ENCODE data around the gene PLEKHJ1.

PLEKHJ1 gene

DNA sequence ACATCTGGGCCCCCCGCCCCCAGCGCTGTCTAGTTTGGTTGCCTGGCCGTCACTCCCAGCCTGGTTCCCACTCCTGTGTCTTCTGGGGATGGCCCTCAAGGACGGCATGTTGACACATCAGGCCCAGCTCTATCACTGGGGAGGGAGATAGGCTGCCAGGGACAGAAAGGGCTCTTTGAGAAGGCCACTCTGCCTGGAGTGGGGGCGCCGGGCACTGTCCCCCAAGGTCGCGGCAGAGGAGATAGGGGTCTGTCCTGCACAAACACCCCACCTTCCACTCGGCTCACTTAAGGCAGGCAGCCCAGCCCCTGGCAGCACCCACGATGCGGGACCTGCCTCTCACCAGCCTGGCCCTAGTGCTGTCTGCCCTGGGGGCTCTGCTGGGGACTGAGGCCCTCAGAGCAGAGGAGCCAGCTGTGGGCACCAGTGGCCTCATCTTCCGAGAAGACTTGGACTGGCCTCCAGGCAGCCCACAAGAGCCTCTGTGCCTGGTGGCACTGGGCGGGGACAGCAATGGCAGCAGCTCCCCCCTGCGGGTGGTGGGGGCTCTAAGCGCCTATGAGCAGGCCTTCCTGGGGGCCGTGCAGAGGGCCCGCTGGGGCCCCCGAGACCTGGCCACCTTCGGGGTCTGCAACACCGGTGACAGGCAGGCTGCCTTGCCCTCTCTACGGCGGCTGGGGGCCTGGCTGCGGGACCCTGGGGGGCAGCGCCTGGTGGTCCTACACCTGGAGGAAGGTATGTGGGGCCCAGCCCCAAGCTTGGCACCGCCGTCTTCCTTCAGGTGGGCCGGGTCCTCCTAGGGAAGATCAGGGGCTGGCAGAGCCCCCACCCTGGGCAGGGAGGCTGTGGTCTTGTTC, 13.1 kb upstream of the PLEKHJ1 start, which contains the start of gene AMH:
AMH (plus strand) TSS at position 314 of the 857 bp plus-strand sequence; CDS start at position 324, 10 bp downstream.
- no peak for DNase-seq (ENCODE audit: low read depth, low spot score)

DNA sequence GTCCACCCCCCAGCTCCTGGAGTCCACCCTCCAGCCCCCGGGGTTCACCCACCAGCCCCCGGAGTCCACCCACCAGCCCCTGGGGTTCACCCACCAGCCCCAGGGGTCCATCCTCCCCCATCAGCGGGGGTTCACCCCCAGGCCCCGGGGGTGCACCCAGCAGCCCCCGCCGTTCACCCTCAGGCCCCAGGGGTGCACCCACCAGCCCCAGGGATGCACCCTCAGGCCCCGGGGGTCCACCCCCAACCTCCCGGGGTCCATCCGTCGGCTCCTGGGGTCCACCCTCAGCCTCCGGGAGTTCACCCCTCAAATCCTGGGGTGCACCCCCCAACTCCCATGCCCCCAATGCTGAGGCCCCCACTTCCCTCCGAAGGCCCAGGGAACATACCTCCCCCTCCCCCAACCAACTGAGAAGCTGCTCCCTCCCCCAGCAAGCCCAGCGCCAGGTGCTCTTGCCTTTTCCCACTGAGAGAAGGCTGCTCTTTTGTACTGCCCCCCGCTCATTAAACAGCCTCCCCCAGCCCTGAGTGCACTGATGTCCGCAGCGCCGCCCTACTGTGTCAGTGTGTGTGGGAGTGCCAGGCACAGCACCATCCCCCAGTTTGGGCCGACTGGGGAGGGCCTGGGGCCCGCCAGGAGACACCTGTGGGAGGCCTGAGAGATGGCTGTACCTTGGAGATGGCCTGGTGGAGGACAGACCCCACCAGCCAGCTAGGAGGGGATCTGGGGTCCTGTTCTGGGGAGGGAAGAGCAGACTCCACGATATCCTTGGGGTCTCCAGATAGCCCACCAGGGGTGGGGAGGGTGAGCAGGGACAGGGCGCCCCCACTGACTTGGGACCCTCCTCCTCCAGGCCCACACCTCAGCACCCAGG, 12.2 kb upstream of the PLEKHJ1 start:
- no peak for DNase-seq (ENCODE audit: low read depth, low spot score)

DNA sequence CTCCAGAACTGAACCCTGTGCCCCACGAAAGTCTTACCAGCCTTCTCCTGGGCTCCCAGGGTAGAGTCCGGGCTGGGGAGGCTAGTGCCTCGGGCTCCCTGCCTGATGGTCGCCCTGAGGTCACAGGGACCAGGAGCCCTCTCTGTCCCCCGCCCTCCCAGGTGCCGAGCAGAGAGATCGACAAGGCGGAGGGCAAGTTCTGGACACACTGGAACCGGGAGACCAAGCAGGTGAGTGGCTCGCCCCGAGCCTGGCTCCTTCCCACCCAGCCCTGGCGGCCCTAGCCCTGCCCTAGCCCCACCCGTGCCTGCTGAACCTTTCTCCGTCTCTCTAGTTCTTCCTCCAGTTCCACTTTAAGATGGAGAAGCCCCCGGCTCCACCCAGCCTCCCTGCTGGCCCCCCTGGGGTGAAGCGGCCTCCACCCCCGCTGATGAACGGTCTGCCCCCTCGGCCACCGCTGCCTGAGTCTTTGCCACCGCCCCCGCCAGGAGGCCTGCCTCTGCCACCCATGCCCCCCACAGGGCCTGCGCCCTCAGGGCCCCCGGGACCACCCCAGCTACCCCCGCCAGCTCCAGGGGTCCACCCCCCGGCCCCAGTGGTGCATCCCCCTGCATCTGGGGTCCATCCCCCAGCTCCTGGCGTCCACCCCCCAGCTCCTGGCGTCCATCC, 11.4 kb upstream of the PLEKHJ1 start:
- DNase-seq (ENCODE audit: low read depth, low spot score): no peak

DNA sequence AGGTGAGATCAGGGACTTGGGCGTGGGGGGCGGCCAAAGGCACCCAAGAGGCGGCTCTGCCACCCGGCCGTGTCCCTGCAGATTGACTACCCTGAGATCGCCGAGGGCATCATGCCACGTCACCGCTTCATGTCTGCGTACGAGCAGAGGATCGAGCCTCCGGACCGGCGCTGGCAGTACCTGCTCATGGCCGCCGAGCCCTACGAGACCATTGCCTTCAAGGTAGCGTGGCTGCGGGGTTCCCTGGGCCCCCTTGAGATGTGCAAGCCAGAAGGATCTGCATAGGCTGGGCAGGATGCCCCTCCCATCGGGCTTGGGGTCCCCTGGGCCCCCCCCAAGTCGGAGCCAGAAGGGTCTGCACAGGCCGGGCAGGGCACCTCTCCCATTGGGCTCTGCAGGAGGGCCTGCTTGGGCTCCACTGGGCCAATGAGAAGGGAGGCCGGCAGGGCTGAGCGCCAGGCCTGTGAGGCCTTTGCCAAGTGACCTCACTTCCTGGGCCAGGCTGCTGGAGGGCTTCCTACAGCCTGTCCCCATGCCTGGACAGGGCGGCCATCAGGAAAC, 10.8 kb upstream of the PLEKHJ1 start:
- no peak for DNase-seq (ENCODE audit: low read depth, low spot score)

DNA sequence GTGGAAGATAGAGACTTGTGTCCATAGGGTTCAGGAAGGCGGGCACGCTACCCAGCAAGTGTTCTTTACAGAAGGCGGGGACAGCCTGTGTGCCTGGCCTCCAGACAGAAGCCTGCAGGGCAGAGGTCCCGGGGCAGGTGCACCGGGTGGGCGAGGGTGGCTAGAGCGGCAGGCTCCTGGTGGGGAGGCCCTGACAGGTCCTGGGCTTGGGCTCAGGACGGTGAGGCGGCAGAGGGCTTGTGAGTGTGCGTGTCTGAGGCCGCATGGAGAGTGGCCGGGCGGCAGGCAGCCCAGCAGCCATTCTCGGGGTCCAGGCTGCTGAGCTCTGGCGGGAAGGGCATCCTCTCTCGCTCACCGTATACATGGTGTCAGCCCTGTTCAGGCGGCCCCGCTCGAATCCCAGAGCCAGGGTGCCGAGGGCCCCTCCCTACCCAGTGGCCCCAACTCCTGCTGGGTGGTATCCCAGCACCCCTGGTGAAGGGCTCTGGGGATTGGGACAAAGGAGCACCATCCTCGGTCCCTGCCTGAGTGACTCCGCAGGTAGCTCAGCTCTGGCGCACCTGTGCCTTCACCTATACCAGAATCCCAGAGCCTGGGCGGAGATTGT, 10.0 kb upstream of the PLEKHJ1 start:
- no peak for DNase-seq (ENCODE audit: low read depth, low spot score)

DNA sequence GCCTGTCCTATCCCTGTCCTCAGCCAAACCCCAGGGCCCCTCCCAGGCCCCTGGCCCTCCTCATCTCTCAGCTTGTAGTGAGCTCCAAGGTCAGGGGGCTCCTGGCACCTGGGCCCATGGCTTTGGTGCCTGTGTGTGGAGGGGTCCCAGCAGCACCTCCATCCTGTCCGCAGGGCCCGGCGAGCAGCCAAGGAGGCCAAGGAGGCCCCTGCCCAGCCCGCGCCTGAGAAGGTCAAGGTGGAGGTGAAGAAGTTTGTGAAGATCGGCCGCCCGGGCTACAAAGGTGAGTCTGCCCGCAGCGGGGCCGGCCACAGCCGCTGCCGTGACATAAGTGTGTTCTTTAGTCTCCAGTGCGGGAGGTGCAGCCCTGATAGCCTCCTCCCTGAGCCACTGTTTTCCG, 9.1 kb upstream of the PLEKHJ1 start:
- DNase-seq (ENCODE audit: low read depth, low spot score): no peak

DNA sequence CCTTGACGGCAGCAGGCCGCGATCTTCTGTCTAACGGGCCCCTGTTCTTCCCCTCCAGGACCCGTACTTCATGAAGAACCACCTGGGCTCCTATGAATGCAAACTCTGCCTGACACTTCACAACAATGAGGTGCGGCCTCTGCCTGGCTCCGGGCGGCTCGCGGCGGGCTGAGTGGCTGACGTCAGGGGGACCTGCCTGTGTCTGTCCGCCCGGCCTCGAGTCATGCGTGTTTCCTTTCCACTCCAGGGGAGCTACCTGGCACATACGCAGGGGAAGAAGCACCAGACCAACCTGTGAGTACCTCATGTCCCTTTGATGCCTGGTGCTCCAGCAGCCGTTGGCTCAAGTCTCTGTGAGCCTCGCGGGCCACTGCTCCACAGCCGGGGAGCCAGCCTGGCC, 8.4 kb upstream of the PLEKHJ1 start:
- no peak for DNase-seq (ENCODE audit: low read depth, low spot score)

DNA sequence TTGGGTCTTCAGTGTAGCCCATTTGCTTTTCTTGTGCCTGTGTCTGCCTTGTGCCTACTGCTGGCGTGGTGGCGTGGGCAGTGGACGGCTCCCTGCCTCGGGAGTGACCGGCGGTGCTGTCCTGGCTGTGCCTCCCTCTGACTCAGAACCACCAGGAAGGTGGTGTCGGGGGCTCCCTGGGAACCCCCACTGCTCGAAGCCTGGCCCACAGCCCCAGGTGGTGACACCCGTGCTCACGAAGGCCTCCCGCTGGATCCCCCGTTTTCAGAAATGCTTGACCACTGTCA, 7.9 kb upstream of the PLEKHJ1 start:
- DNase-seq (ENCODE audit: low read depth, low spot score): no peak

DNA sequence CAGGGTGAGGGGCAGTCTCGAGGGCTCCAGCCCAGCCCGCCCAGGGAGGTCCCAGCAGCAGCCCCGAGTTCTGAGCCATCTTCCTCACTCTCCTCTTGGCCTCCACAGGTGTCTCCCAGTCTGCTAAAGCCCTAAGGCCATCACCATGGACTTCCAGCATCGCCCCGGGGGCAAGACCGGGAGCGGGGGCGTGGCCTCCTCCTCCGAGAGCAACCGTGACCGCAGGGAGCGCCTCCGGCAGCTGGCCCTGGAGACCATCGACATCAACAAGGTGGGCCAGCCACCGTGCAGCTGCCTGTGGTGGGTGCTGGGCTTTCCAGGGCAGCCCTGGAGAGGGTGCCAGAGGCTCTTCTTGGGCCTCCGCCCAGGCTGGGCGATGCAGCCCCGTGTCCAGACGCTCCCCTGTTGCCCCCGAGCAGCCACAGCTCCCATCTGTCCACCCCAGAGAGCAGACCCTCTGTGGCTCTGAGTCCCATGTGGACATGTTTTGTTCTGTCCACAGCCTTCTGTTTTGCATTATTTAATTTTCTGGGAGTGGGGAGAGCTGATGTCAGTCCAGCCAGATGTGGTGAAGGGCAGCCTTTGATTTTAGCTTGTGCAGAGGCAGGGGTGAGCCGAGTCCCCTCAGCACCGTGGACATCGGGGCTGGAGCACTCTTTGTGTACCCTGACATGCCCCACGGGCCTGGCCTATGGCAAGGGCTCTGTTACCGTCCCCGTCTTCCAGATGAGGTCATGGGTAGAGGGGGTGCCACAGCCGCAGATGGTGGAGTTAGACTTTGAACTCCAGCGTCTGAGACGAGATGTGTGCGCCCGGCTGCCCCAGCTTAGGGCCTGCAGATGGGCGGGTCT, 7.4 kb upstream of the PLEKHJ1 start:
- no peak for DNase-seq (ENCODE audit: low read depth, low spot score)

DNA sequence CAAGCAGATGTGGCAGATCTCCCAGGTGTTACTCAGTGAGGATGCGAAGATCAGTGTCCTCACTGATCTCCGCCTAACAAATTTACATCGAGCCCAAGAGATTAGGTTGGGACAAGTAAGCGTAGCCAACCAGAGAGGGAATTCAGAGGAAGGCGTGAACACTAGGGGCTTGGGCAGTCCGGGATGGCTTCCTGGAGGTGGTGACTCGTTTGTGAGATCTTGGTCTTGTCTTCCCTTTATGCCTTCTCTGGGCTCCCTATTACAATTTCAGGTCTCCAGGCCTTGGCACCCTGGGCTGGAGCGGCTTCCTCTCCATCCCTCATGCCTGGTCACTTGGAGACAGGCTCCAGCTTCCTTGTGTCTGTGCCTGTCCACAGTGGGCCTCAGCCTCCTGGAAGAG, 6.7 kb upstream of the PLEKHJ1 start:
- no peak for DNase-seq (ENCODE audit: low read depth, low spot score)

DNA sequence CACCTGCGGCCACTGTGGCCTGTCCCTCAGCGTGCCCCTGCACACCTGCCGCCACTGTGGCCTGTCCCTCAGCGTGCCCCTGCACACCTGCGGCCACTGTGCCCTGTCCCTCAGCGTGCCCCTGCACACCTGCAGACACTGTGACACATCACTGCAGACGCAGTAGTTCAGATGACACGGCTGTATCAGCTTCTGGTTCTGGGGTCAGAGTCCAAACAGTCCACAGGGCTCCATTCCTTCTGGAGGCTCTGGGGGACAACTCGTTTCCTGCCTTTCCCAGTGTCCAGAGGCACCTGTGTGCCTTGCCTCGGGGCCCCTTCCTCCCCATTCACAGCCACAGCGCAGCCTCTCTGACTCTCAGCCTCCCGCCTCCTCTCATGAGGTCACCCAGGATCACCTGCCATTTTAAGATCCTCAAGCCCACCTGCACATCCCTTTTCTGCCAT, 6.0 kb upstream of the PLEKHJ1 start:
- no peak for DNase-seq (ENCODE audit: low read depth, low spot score)

DNA sequence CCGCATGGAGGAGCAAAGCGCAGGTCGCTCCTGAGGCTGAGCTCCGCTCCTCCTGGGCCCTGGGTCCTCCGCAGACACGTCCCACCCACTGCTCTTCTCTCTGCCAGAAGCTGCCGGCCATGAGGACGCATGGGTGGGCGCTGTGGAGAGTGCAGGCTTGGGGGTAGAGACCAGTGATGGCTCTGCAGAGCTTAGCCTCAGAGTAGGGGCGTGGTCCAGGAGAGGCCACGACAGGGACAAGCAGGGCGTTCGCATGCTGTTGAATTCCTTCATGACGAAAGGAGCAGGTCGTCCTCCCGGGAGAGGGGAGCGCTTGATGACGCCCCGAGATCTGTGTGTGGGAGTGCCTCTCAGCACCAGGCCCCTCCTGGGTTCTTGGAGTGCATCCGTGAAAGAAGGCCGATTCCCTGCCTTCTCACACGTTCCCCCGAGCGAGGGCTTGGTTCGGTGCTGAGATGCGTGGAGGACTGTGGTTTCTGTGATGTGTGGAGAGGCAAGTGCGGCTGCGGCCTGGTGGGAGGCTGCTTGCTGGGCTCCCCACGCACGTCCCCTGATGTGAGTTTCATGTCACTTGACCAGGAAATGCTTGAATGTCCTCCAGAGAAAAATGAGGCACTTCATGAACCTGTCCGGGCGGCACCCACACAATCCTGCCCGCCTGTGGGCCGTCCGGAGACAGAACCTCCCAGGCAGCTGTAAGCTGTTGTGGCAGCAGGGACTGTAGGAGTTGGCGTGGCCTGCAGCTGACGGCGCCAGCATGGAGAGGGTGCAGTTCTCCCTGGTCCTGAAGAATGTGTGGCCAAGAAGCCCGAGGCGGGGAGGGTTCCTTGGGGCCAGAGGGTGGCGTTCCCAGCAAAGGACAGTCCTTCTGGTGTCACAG, 5.0 kb upstream of the PLEKHJ1 start:
- DNase-seq (ENCODE audit: low read depth, low spot score): no peak

DNA sequence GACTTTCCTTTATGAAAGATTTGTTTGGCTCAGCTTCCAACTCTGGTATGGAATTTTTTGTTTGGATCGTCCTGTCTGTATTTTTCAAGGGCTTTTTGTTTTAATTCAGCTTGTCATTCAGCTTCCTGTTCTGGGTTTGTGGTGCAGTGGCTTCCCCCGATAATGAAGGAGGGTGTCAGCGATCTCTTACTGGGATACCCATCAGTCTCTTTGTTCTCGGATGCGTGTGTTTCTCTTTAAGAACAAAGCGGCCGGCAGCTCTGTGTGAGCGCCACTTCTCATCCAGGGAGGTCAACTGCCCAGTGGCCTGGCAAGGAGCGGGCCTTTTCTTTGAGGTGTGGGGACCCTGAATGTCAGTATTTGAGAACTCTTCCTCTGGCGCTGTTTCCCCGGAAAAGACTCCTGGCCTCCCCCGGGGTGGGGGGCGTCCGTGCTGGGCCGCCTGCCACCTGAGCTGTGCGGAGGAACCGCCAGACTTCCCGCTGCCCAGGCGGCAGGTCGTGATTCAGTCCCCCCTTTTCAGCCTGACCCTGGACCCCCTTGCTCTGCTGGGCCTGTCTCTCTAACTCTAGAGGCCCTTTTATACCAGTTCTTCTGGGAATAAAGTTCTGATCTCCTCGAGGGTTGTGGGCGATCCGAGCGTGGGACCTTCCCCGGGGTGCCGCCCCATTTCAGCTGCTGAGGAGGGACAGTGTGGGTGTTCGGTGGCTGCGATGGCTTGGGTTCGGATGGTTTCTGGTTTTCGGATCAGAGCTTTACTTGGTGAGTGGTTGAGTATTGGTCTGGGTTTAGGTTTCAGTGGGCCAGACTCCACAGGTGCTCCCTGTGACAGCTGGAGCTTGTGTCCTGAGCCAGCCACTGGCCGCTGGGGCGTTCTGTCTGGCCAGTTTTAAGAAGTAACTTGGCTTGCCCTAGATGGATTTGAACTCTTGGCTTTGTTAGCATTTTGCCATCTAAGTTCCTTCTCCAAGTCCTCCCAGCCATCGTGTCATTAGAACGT, 3.9 kb upstream of the PLEKHJ1 start:
- no peak for DNase-seq (ENCODE audit: low read depth, low spot score)

DNA sequence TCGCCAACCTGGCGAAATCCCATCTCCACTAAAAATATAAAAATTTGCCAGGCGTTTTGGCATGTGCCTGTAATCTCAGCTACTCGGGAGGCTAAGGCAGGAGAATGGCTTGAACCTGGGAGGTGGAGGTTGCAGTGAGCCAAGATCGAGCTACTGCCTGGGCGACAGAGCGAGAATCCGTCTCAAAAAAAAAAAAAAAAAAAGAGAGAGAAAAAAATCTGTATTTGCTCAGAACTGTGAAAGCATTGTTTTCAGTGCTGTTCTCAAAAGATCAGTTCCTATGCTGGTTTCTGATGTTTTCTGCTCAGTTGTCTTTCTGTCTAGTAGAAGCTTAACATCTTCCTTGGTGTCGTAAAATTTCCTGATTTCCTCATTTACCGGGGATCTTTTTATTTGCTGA, 3.0 kb upstream of the PLEKHJ1 start:
- no peak for DNase-seq (ENCODE audit: low read depth, low spot score)

DNA sequence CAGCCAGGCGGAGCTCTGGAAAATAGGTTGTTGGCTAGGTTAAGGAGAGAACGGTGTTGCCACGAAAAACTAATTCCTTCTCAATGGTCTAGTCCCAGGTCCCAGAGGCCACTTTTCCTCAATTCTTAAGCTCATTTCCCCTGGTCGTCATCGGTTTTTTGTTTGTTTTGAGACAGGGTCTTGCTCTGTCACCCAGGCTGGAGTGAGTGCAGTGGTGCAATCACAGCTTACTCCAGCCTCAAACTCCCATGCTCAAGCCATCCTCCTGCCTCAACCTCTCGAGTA, 1.7 kb upstream of the PLEKHJ1 start:
- DNase-seq (ENCODE audit: low read depth, low spot score): no peak

DNA sequence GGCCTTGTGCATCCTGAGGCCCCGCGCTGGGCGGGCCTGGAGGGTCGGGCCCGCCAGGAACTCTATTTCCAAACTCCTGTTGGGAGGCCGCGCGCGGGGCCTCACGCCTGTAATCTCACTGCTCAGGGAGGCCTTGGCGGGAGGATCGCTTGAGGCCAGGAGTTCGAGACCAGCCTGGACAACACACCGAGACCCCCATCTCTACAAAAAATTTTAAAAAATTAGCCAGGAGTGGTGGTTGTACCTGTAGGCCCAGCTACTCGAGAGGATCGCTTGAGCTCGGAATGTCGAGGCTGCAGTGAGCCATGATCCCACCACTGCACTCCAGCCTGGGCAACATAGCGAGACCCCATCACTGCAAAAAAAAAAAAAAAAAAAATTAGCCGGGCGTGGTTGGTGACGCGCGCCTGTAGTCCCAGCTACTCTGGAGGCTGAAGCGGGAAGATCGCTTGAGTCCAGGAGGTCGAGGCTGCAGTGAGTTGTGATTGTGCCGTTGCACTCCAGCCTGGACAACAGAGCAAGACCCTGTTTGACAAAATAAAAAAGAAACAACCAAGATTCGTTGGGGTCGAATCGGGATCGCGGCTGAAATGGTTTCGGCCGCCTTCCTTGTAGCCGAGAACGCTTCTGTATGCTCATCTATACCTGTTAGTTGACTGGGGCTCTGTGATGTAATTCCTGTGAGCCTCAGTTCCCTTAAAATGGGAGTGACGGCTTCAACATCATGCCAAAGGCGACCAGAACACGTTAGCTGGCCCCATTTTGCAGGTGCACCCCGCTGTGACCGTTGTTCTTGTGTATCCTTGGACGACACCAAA, 1.1 kb upstream of the PLEKHJ1 start:
- no peak for DNase-seq (ENCODE audit: low read depth, low spot score)

DNA sequence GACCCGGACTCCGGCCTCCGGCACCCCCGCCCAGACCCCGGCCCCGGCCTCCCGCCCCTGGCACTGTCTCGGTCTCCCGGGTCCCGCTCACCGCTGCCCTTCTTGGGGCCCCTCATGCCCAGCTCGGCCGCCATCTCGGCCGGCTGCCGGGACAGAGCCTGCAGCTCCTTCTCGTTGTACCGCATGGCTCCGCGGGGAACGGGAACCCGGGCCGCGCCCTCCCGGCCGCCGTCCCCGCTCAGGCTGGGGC, 140 bp downstream of the PLEKHJ1 start:
- no peak for DNase-seq (ENCODE audit: low read depth, low spot score)

All from activated CD4-positive, CD25-positive, alpha-beta regulatory T cell treated with anti-CD3 and anti-CD28 coated beads, Interleukin-2, amount 50 U/mL, for 16 hours (primary cell).